Measurements from ENCODE around the gene AGBL4. TPM values are rescaled to one million over a fixed set of nuclear protein-coding genes. Genes with fewer than 3 reads are reported as not detected.
"Not testable (repeated sequence)": the region's sequence is repeated elsewhere in the genome, so short reads cannot be mapped to it uniquely, and the experiment has no call there.

The AGBL4 gene
- total RNA-seq, 4 donors from 2014 or later: not detected

GRCh38 chr1:49293016-49293415, 730.7 kb downstream of the AGBL4 start:
- Histone ChIP-seq H3K9me3 (peaks cover 0 to 16% (median 0%) of the 10 kb centered on the region in 3 donors), H3K27ac (no peak overlapping the region), H3K4me3 (no peak overlapping the region), H3K36me3 (no peaks in the 10 kb centered on the region), H3K27me3 (no peaks in the 10 kb centered on the region), H3K4me1 (no peaks in the 10 kb centered on the region)
- TF ChIP-seq CTCF (IDR thresholded peaks at IDR 0.05) (no peak), POLR2A (IDR thresholded peaks at IDR 0.05) (no peak)
- DNase-seq: no peak
- WGBS, 2 donors: 83 to 100% methylated on average over 1 of the region's 4 CpGs
- intact Hi-C loops (cut with DNase I): no loop called here

- DNase-seq; H3K27me3 ChIP-seq; H3K4me3 ChIP-seq; intact Hi-C loops (cut with DNase I); H3K27ac ChIP-seq; H3K4me1 ChIP-seq; H3K9me3 ChIP-seq; H3K36me3 ChIP-seq: not testable (repeated sequence)
- 56 to 72% methylated on average over 7 to 10 of the region's 32 CpGs for WGBS, 2 donors
Observed at GRCh38 chr1:49257211-49258049, 766.3 kb downstream of the AGBL4 start.

- H3K27ac ChIP-seq: no peak overlapping the region
- H3K27me3 ChIP-seq: no peaks in the 10 kb centered on the region
- intact Hi-C loops (cut with DNase I): no loop called here
- H3K4me3 ChIP-seq: no peak overlapping the region
- no peaks in the 10 kb centered on the region for H3K4me1 ChIP-seq
- H3K9me3 ChIP-seq: peaks cover 0 to 23% (median 0%) of the 10 kb centered on the region in 3 donors
- TF ChIP-seq CTCF (IDR thresholded peaks at IDR 0.05): no peak
- TF ChIP-seq POLR2A (IDR thresholded peaks at IDR 0.05): no peak
- no peak for DNase-seq
- no peaks in the 10 kb centered on the region for H3K36me3 ChIP-seq
Observed at GRCh38 chr1:49252917-49253316, 770.8 kb downstream of the AGBL4 start.

- WGBS, 2 donors: 76 to 100% methylated on average over 1 to 2 of the region's 2 CpGs
- no peaks in the 10 kb centered on the region for H3K36me3 ChIP-seq
- DNase-seq: no peak
Observed at GRCh38 chr1:49251019-49251784, 772.6 kb downstream of the AGBL4 start.

GRCh38 chr1:49240709-49241221, 783.0 kb downstream of the AGBL4 start:
- H3K36me3 ChIP-seq: no peaks in the 10 kb centered on the region
- no peaks in the 10 kb centered on the region for H3K9me3 ChIP-seq
- intact Hi-C loops (cut with DNase I): no loop called here
- 85 to 95% methylated on average over 1 of the region's 1 CpG for WGBS, 2 donors
- no peak overlapping the region for H3K27ac ChIP-seq
- no peaks in the 10 kb centered on the region for H3K4me1 ChIP-seq
- H3K27me3 ChIP-seq: no peaks in the 10 kb centered on the region
- H3K4me3 ChIP-seq: no peak overlapping the region
- no peak for DNase-seq
- no peak for TF ChIP-seq CTCF (IDR thresholded peaks at IDR 0.05)
- no peak for TF ChIP-seq POLR2A (IDR thresholded peaks at IDR 0.05)

More at GRCh38 chr1:49251019-49251784, 772.6 kb downstream of the AGBL4 start:
- Histone ChIP-seq H3K27me3 (no peaks in the 10 kb centered on the region), H3K9me3 (peaks cover 0 to 23% (median 0%) of the 10 kb centered on the region in 3 donors), H3K4me3 (no peak overlapping the region), H3K27ac (no peak overlapping the region), H3K4me1 (no peaks in the 10 kb centered on the region)
- intact Hi-C loops (cut with DNase I): no loop called here
- TF ChIP-seq CTCF (IDR thresholded peaks at IDR 0.05): no peak
- TF ChIP-seq POLR2A (IDR thresholded peaks at IDR 0.05): no peak
